ENCODE data around the gene GDPGP1.

- TF ChIP-seq CTCF (IDR thresholded peaks at IDR 0.05) (peak in 1 of 3 donors; percentile 47), POLR2A (IDR thresholded peaks at IDR 0.05) (no peak)
Observed at GRCh38 chr15:90221246-90221900, 12.6 kb upstream of the GDPGP1 start.
